ENCODE data around the gene TMBIM1.
A peak's percentile ranks its signal among the peaks of the same experiment; 100 is the strongest.
"Not testable (repeated sequence)": the region's sequence is repeated elsewhere in the genome, so short reads cannot be mapped to it uniquely, and the experiment has no call there.

The TMBIM1 gene

GRCh38 chr2:218317835-218318234 is 25.5 kb upstream of the TMBIM1 start:
- DNase-seq = no peak

GRCh38 chr2:218317303-218317630 is 25.0 kb upstream of the TMBIM1 start:
- DNase-seq = no peak

- no peak for DNase-seq
Observed at GRCh38 chr2:218315397-218315796, 23.1 kb upstream of the TMBIM1 start.

GRCh38 chr2:218314764-218315163 is 22.5 kb upstream of the TMBIM1 start:
- not testable (repeated sequence) for DNase-seq

- no peak for DNase-seq
Observed at GRCh38 chr2:218313356-218313755, 21.1 kb upstream of the TMBIM1 start.

- DNase-seq = no peak
Observed at GRCh38 chr2:218312267-218312756, 20.0 kb upstream of the TMBIM1 start.

GRCh38 chr2:218311541-218312266 is 19.4 kb upstream of the TMBIM1 start:
- DNase-seq = not testable (repeated sequence)

- no peak for DNase-seq
Observed at GRCh38 chr2:218310853-218311540, 18.7 kb upstream of the TMBIM1 start.

GRCh38 chr2:218307415-218308090 is 15.2 kb upstream of the TMBIM1 start:
- DNase-seq = no peak

GRCh38 chr2:218306184-218306920 is 14.0 kb upstream of the TMBIM1 start:
- no peak for DNase-seq

GRCh38 chr2:218305383-218305782 is 13.1 kb upstream of the TMBIM1 start:
- DNase-seq = no peak

- DNase-seq = peak; percentile 92
Observed at GRCh38 chr2:218301176-218301819, 9.0 kb upstream of the TMBIM1 start.

- DNase-seq = no peak
Observed at GRCh38 chr2:218300141-218300540, 7.8 kb upstream of the TMBIM1 start.

- no peak for DNase-seq
Observed at GRCh38 chr2:218298314-218298875, 6.1 kb upstream of the TMBIM1 start.

- no peak for DNase-seq
Observed at GRCh38 chr2:218296847-218297246, 4.5 kb upstream of the TMBIM1 start.

GRCh38 chr2:218296200-218296599 is 3.9 kb upstream of the TMBIM1 start:
- no peak for DNase-seq

- no peak for DNase-seq
Observed at GRCh38 chr2:218295029-218295428, 2.7 kb upstream of the TMBIM1 start.

- no peak for DNase-seq
Observed at GRCh38 chr2:218294430-218295022, 2.2 kb upstream of the TMBIM1 start.

- no peak for DNase-seq
Observed at GRCh38 chr2:218293715-218294429, 1.6 kb upstream of the TMBIM1 start.

GRCh38 chr2:218291318-218292047 is 820 bp downstream of the TMBIM1 start:
- DNase-seq = peak; percentile 42
